Colonic mucosa (tissue), 4 donors: Measurements from ENCODE around the gene DENND1B. TPM values are rescaled to one million over a fixed set of nuclear protein-coding genes. Genes with fewer than 3 reads are reported as not detected.

ENCODE experiments used
- DNase-seq: peaks from one replicate; pipeline ENCODE4 v3.0.0-alpha.2; 2020
- H3K27ac ChIP-seq: fragments of 200-600 bp; one replicate; pipeline ENCODE4 v1.8.0; 2021
- H3K27me3 ChIP-seq: fragments of 200-600 bp; one replicate; pipeline ENCODE4 v1.8.0; 2021
- H3K36me3 ChIP-seq: fragments of 200-600 bp; one replicate; pipeline ENCODE4 v1.8.0; 2021
- H3K4me1 ChIP-seq: fragments of 200-600 bp; one replicate; pipeline ENCODE4 v1.8.0; 2021; ENCODE audit warnings: mild to moderate bottlenecking
- H3K4me3 ChIP-seq: fragments of 200-600 bp; one replicate; pipeline ENCODE4 v1.8.0; 2021
- H3K9ac ChIP-seq, 2 donors: one replicate each; pipeline ENCODE4 v1.7.0; 2013; ENCODE audit warnings: control low read depth in 2 of 2, low read depth in 2 of 2, low read length in 2 of 2
- H3K9me3 ChIP-seq: fragments of 200-600 bp; one replicate; pipeline ENCODE4 v1.8.0; 2021
- CTCF ChIP-seq: fragments of 200-600 bp; IDR thresholded peaks from one replicate; pipeline ENCODE4 v1.8.0; 2022; ENCODE audit warnings: antibody characterized with exemption, mild to moderate bottlenecking
- intact Hi-C: fragments of 100-400 bp; cut with DNase I; formaldehyde crosslinking; loops from one replicate; pipeline ENCODE4 v1.14.1; 2022
- total RNA-seq, 2 donors: library from RNA; stranded (reverse); fragmentation: NEBNext Ultra II Directional in 1 of 2; extraction: Animal tissue kit (Norgen Biotek cat#: 25700) in 1 of 2; gene quantifications; one replicate each; pipeline ENCODE4 v1.2.1, GENCODE V29; 2021
- donor health status: healthy.
- donor health status: DM: no; HTN: no; CAD: no.
- donor health status: DM: no; HTN: no; CAD: no.

Gene DENND1B
- total RNA-seq, 2 donors from 2014 or later: 19.5 to 25.7 TPM

- TF ChIP-seq CTCF: no peak
- DNase-seq: no peak
- intact Hi-C loops: no loop called here
Measured at GRCh38 chr1:197696372-197696771, 78.9 kb downstream of the DENND1B start.

GRCh38 chr1:197695961-197696360, 79.3 kb downstream of the DENND1B start:
- Histone ChIP-seq H3K36me3 (no peaks in the 10 kb centered on the region), H3K9me3 (no peaks in the 10 kb centered on the region), H3K9ac (no peak overlapping the region), H3K4me3 (no peak overlapping the region), H3K27me3 (no peaks in the 10 kb centered on the region), H3K4me1 (no peaks in the 10 kb centered on the region), H3K27ac (no peak overlapping the region)
- intact Hi-C loops: no loop called here
- DNase-seq: no peak
- TF ChIP-seq CTCF: no peak

More at GRCh38 chr1:197696372-197696771, 78.9 kb downstream of the DENND1B start:
- Histone ChIP-seq H3K4me3 (no peak overlapping the region), H3K9me3 (no peaks in the 10 kb centered on the region), H3K27me3 (no peaks in the 10 kb centered on the region), H3K4me1 (no peaks in the 10 kb centered on the region), H3K9ac (no peak overlapping the region), H3K36me3 (no peaks in the 10 kb centered on the region), H3K27ac (no peak overlapping the region)

GRCh38 chr1:197692965-197693364, 82.3 kb downstream of the DENND1B start:
- no peaks in the 10 kb centered on the region for H3K4me1 ChIP-seq
- TF ChIP-seq CTCF: no peak
- no peak for DNase-seq
- H3K27me3 ChIP-seq: no peaks in the 10 kb centered on the region
- no peak overlapping the region for H3K9ac ChIP-seq
- H3K9me3 ChIP-seq: no peaks in the 10 kb centered on the region
- H3K27ac ChIP-seq: peak overlapping the region; percentile 67
- H3K4me3 ChIP-seq: no peak overlapping the region
- no peaks in the 10 kb centered on the region for H3K36me3 ChIP-seq
- intact Hi-C loops: no loop called here

- peak; percentile 37 for DNase-seq
Measured at GRCh38 chr1:197691816-197692215, 83.5 kb downstream of the DENND1B start.

GRCh38 chr1:197690074-197690473, 85.2 kb downstream of the DENND1B start:
- intact Hi-C loops: no loop called here
- no peak for DNase-seq
- no peaks in the 10 kb centered on the region for H3K36me3 ChIP-seq
- no peak overlapping the region for H3K27ac ChIP-seq
- H3K4me3 ChIP-seq: no peak overlapping the region
- H3K27me3 ChIP-seq: no peaks in the 10 kb centered on the region
- no peaks in the 10 kb centered on the region for H3K9me3 ChIP-seq
- H3K4me1 ChIP-seq: no peaks in the 10 kb centered on the region
- no peak for TF ChIP-seq CTCF
- H3K9ac ChIP-seq: no peak overlapping the region

More at GRCh38 chr1:197691816-197692215, 83.5 kb downstream of the DENND1B start:
- intact Hi-C loops: no loop called here
- no peaks in the 10 kb centered on the region for H3K27me3 ChIP-seq
- no peaks in the 10 kb centered on the region for H3K4me1 ChIP-seq
- peak overlapping the region in 1 of 2 donors; percentile 21 for H3K9ac ChIP-seq
- no peaks in the 10 kb centered on the region for H3K9me3 ChIP-seq
- H3K27ac ChIP-seq: peak overlapping the region; percentile 67
- H3K4me3 ChIP-seq: no peak overlapping the region
- no peak for TF ChIP-seq CTCF
- no peaks in the 10 kb centered on the region for H3K36me3 ChIP-seq
